ENCODE data around the gene TPP2.

The TPP2 gene

DNA sequence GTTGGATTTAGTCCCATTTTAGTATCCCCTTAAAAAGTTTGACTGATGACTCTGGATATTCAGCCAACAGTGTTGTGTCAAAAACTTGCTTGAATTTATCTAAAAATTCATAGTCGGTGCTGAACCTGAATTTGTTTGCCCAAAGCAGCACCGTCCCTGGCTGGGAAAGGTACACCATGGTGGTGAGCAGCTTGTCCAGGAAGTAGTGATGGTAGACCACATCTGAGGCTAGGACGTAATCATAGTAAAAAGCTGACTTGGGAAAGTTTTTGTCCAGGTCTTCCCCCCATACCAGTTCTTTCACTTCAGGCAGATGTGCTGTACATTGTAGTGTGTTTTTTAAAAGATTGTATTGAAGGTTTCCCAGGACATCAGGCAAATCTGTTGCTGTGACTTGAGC, 89.2 kb downstream of the TPP2 start:
- Histone ChIP-seq H3K27ac (no peak overlapping the region), H3K4me3 (no peak overlapping the region)

GRCh38 chr13:102687520-102687919, 90.7 kb downstream of the TPP2 start:
- no peak overlapping the region for H3K4me3 ChIP-seq
- H3K27ac ChIP-seq = no peak overlapping the region

- no peak overlapping the region for H3K4me3 ChIP-seq
- H3K27ac ChIP-seq = no peak overlapping the region
These were observed 91.7 kb downstream of the TPP2 start for GRCh38 chr13:102688306-102688973.

GRCh38 chr13:102690883-102691282, 94.1 kb downstream of the TPP2 start:
- no peak overlapping the region for H3K4me3 ChIP-seq
- no peak overlapping the region for H3K27ac ChIP-seq

GRCh38 chr13:102692491-102692826, 95.7 kb downstream of the TPP2 start:
- no peak overlapping the region for H3K4me3 ChIP-seq

GRCh38 chr13:102693250-102693649, 96.5 kb downstream of the TPP2 start:
- H3K27ac ChIP-seq = no peak overlapping the region
- H3K4me3 ChIP-seq = no peak overlapping the region

More at GRCh38 chr13:102692491-102692826, 95.7 kb downstream of the TPP2 start:
- no peak overlapping the region for H3K27ac ChIP-seq

GRCh38 chr13:102693776-102694175, 97.0 kb downstream of the TPP2 start:
- H3K4me3 ChIP-seq = no peak overlapping the region
- H3K27ac ChIP-seq = no peak overlapping the region

- Histone ChIP-seq H3K27ac (no peak within 1 kb of the TSS), H3K4me3 (no peak within 1 kb of the TSS)
These were observed 98.2 kb downstream of the TPP2 start, which contains the start of gene METTL21C for GRCh38 chr13:102694937-102695336. TSS of gene METTL21C (minus strand) at chr13:102695044. CDS start at chr13:102694498, 546 bp downstream.

DNA sequence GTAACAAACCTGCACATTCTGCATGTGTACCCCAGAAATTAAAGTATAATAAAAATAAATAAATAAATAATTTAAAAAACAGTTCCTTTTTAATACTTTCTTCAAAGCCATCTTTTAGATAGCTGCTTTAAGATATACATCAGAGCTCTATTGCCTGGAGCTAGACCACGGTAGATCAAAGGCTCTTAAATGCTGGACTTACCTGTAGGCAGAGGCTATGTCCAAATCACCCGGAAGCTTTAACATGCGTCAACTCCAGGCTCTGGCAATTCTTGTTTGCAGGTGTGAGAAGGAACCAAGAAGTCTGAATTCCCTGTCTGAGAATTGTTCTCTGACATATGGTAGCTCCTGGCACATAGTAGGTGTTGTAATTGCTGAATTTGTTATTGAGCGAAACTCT, 99.7 kb downstream of the TPP2 start:
- Histone ChIP-seq H3K4me3 (no peak overlapping the region), H3K27ac (no peak overlapping the region)

- Histone ChIP-seq H3K4me3 (no peak overlapping the region), H3K27ac (no peak overlapping the region)
These were observed 100.5 kb downstream of the TPP2 start for GRCh38 chr13:102697264-102697663.

DNA sequence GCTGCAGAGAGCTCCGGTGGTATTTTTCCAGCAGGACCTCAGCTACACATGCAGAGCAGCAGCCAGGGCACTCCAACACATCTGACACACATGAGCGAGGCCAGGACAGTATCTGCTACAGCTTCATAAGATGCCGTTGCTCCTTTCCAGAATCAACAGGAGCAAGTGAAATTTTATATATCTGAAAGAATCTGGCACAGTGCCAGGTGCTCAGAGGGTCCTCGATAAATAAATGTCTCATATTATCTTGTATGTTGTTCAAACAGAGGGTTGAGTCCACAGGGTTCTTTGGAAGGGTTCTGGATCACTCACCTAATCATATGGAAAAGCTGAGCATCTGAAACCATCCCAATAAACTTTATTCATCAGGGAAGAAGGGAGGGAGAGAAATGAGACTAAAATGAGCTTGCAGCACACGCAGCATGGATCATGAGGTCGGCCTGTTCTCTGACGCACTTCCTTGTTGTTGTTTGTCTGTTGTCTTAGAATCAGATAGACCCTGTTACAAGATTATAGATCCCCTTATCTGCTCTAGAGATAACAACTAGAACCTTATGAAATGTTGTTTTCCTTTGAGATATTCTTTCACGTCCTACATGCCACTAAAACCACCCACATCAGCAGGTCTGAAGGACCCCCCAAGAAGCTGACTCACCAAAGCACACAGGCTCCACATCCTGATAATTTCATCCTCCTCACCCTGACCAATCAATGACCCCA, 101.3 kb downstream of the TPP2 start:
- H3K27ac ChIP-seq = no peak overlapping the region
- H3K4me3 ChIP-seq = no peak overlapping the region

DNA sequence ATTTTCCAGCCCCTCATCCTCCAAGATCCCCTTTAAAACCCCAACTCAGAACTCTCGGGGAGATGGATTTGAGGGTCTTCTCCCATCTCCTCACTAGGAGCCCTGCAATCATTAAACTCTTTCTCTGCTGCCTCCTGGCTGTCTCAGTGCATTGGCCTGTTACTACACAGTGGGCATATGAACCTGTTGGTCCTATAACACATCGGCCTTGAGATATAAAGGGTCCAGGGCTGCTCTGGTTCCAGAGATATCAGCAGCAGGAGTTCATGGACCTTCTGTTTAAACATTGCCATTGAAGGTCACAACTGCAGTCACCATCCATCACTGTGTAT, 101.8 kb downstream of the TPP2 start:
- H3K27ac ChIP-seq = no peak overlapping the region
- H3K4me3 ChIP-seq = no peak overlapping the region

- Histone ChIP-seq H3K4me3 (no peak overlapping the region), H3K27ac (no peak overlapping the region)
These were observed 102.7 kb downstream of the TPP2 start for GRCh38 chr13:102699504-102699903.

DNA sequence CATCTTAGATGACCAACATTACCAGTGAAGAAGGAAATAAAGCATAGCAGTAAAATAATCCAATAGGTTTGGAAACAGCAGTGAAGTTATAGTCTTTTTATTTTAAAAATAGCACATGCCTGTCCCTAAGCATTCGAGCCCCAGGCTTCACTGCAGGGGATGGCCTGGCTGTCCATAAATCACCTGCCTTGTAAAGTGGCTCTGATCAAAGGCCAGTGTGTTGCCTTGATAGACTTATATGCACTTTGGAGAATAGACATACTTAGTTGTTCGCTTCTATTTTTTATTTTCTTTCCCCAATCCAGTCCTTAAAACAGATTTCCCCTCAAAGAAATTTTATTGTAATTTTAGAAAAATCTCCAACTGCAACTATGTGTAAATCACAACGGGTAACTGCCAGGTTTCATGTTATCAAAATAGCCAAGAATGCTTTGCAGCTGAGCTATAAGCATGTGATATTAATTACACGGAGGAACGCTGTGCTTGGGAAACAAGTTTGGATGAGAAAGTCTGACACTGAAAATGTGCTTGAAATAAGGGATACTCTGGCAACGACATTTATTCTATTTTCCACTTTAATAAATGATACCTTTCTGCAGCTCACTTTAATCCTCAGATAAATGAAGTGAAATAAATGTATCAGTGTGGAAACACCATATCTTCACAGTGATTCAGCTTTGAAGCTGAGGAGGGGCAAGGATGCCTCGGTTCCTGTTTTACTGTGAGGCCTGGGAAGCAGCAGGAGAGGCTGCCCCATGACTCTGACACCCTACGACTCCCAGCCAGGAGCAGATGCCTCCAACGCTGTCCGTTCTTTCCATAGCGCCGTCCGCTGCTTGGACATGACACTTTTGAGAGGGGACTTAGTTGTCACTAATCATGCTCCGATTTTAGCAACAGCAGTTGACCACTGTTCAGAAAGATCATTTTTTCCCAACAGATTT, 103.6 kb downstream of the TPP2 start:
- Histone ChIP-seq H3K27ac (peak overlapping the region in 3 of 21 experiments; percentile 19 to 60 (median 49)), H3K4me3 (no peak overlapping the region)

DNA sequence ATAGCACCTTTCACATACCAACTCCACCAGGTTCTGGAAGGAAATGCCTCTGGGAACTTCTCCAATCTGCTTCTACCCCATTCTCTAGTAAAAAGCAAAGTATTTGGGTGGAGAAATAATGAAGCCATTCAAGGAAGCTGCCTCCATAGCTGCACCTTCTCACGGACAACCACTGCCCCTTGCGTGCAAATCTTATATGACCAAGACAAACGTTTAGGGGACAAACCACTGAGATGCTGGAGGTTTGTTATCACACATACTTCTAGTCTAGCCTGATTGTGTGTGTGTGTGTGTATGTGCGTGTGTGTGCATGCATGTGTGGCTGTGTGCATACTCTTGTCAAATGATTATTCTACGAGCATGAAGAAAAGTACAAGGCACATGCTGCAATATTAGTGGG, 104.5 kb downstream of the TPP2 start:
- no peak overlapping the region for H3K4me3 ChIP-seq
- peak overlapping the region in 3 of 21 experiments; percentile 19 to 60 (median 49) for H3K27ac ChIP-seq

DNA sequence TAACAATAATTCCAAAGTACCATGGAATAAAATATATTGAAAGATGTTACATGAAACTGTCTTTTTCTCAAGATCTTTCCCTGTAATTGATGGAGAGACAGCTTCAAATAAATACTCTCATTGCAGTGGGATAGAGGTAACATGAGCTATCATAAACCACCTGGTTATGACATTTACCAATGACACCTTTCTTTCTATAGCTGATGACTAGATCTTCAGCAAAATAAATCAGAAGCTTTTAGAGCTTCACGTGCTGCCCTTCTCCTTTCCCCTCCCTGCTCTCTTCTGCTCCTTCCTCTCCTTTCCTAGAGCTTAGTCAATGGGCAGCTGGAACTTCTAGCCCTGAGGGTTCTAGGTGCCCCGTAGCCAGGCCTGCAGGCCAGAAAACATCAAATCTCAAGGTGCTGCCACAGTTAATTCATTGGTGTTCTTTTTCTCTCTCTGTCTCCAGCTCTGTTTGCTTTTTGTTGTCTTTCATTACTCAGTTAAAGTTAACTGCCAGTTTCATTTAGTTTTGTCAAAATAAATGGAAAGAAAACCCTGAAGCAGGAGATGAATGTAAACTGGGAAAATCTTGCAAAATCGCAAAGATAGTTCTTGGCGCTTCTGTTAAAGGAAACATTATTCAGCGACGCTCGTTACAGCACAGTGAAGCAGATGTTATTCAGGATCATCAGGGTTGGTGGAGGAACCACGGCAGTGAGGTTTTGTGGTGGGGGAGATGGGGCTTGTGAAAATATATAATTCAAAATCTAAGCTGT, 106.4 kb downstream of the TPP2 start:
- no peak overlapping the region for H3K27ac ChIP-seq
- H3K4me3 ChIP-seq = no peak overlapping the region

- Histone ChIP-seq H3K4me3 (no peak overlapping the region), H3K27ac (no peak overlapping the region)
These were observed 106.9 kb downstream of the TPP2 start for GRCh38 chr13:102703726-102704035.

DNA sequence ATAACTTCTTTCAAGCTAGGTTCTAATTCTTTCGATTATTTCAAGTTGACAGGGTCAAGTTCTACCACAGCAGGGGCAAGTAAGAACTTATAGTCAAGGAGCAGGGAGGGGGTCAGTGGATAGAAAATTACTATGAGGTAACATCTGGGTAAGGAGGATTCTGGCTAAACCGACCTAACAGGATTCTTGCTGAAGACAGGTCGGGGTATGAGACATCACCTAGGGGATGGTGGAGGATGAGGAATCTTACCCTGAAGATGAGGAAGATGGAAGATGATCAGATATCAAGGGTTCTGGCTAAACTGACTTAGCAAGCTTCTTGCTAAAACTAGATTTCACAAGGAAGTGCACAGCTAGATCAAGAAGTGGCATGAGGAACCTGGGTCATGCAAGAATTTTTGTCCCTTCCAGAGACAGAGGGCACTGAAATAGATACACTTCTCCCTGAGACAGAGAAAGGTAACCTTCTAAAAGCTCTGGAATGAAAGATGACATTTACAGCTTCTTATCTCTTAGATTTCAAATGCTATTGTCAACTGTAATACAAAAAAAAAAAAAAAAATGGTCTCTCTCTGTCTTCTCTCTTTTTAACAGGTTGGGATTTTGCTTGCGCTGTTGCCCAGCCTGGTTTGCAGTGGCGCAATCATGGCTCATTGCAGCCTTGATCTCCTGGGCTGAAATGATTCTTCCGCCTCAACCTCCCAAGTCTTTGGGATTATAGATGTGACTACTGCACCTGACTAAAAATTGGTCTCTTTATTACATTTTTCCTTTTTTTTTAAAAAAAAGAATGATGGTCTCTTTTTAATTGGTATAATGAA, 107.7 kb downstream of the TPP2 start:
- Histone ChIP-seq H3K27ac (no peak overlapping the region), H3K4me3 (no peak overlapping the region)

- no peak overlapping the region for H3K4me3 ChIP-seq
These were observed 110.7 kb downstream of the TPP2 start for GRCh38 chr13:102707467-102707866.

More at GRCh38 chr13:102707467-102707866, 110.7 kb downstream of the TPP2 start:
- no peak overlapping the region for H3K27ac ChIP-seq
